HepG2 (cell line): Measurements from ENCODE around the gene PKLR. TPM values are rescaled to one million over a fixed set of nuclear protein-coding genes. Genes with fewer than 3 reads are reported as not detected.

Source experiments
- FOXM1 ChIP-seq: sonication (generic); formaldehyde crosslinking; IDR thresholded peaks from 2 replicates; pipeline ENCODE4 v1.5.0; 2020; ENCODE audit warnings: missing genetic modification reagents
- HHEX ChIP-seq: IDR thresholded peaks from 2 replicates; pipeline ENCODE4 v1.6.1; 2016; ENCODE audit warnings: control low read depth
- HOXA9 ChIP-seq: sonication (generic); formaldehyde crosslinking; IDR thresholded peaks from 2 replicates; pipeline ENCODE4 v1.8.1; 2022; ENCODE audit warnings: missing genetic modification reagents, mild to moderate bottlenecking, moderate library complexity, borderline replicate concordance
- KIAA2018 ChIP-seq: sonication (generic); formaldehyde crosslinking; IDR thresholded peaks from 2 replicates; pipeline ENCODE4 v1.5.0; 2020; ENCODE audit warnings: mild to moderate bottlenecking, missing genetic modification reagents, borderline replicate concordance
- KLF16 ChIP-seq, 2 experiments: sonication (generic) in 1 of 2; formaldehyde crosslinking in 1 of 2; IDR thresholded peaks; 2 replicates each; pipeline versions ENCODE4 v1.6.1 to v1.8.0; 2016 to 2023; ENCODE audit warnings: missing genetic modification reagents in 2 of 2, missing compliant biosample characterization in 1 of 2
- SMAD3 ChIP-seq: sonication (generic); formaldehyde crosslinking; IDR thresholded peaks from 2 replicates; pipeline ENCODE4 v1.4.0; 2020; ENCODE audit warnings: missing genetic modification reagents
- SUZ12 ChIP-seq: fragments of 150-350 bp; IDR thresholded peaks from 2 replicates; pipeline ENCODE4 v1.6.1; 2014; ENCODE audit warnings: low read depth, low read length
- TFAP4 ChIP-seq: sonication (generic); IDR thresholded peaks from 2 replicates; pipeline ENCODE4 v1.6.1; 2016; ENCODE audit warnings: low read depth, borderline replicate concordance
- U2AF2 ChIP-seq: fragments of 200-400 bp; formaldehyde crosslinking; IDR thresholded peaks from 2 replicates; pipeline ENCODE4 v1.6.1; 2017; ENCODE audit warnings: low read depth, mild to moderate bottlenecking, low read length
- ZBTB43 ChIP-seq: sonication (generic); formaldehyde crosslinking; conservative IDR thresholded peaks from 2 replicates; pipeline ENCODE4 v1.4.0; 2020; ENCODE audit warnings: missing genetic modification reagents
- ZFP37 ChIP-seq: sonication (generic); formaldehyde crosslinking; IDR thresholded peaks from 2 replicates; pipeline ENCODE4 v1.4.0; 2020; ENCODE audit warnings: missing genetic modification reagents, borderline replicate concordance
- ZFX ChIP-seq: sonication (generic); formaldehyde crosslinking; IDR thresholded peaks from 2 replicates; pipeline ENCODE4 v1.4.0; 2020; ENCODE audit warnings: mild to moderate bottlenecking, low read depth, missing genetic modification reagents, moderate library complexity
- ZGPAT ChIP-seq: IDR thresholded peaks from 2 replicates; pipeline ENCODE4 v1.6.1; 2016; ENCODE audit warnings: mild to moderate bottlenecking
- ZNF451 ChIP-seq: sonication (generic); formaldehyde crosslinking; IDR thresholded peaks from 2 replicates; pipeline ENCODE4 v1.5.0; 2020; ENCODE audit warnings: mild to moderate bottlenecking, missing genetic modification reagents
- ZNF513 ChIP-seq: sonication (generic); formaldehyde crosslinking; conservative IDR thresholded peaks from 2 replicates; pipeline ENCODE4 v1.5.0; 2020; ENCODE audit warnings: missing genetic modification reagents
- polyA plus RNA-seq, 8 experiments: library from polyadenylated mRNA; depleted of rRNA in 3 of 8; stranded (reverse) in 7 of 8; unstranded in 1 of 8; fragments of >200 nt; fragmentation: Illumina TruSeq in 4 of 8; extraction: Trizol in 4 of 8; gene quantifications; 2 replicates each; pipeline versions ENCODE4 v1.2.1 to v1.2.3, GENCODE V29; 2011 to 2016; ENCODE audit warnings: low read depth in 4 of 8, missing spikeins in 1 of 8, mixed read lengths in 1 of 8; ENCODE audit not compliant: insufficient read depth in 1 of 8
- total RNA-seq, 5 experiments: library from RNA; depleted of rRNA; stranded (reverse); fragments of >200 nt; fragmentation: Illumina TruSeq; extraction: Trizol; gene quantifications; 2 replicates each; pipeline ENCODE4 v1.2.3, GENCODE V29; 2016; ENCODE audit warnings: low read depth in 1 of 5

PKLR gene
- total and polyA plus RNA-seq, 2 of the 13 experiments (the other 11 are each of a cell fraction or from before 2014, with no cell fraction given), result 10.3 to 29.3 TPM

GRCh38 chr1:155277070-155277901, 24.0 kb downstream of the PKLR start, which contains the start of gene HCN3 (continued):
- TF ChIP-seq FOXM1 (CRISPR knock-in tag), result no peak
- no peak for TF ChIP-seq SMAD3
- 0 out of 2 replicates have a peak, but pooled peaks have one; percentile 45 for TF ChIP-seq ZBTB43 (CRISPR knock-in tag)
- TF ChIP-seq ZGPAT (CRISPR knock-in tag), result 0 out of 2 replicates have a peak, but pooled peaks have one; percentile 48
- no peak for TF ChIP-seq U2AF2
- TF ChIP-seq ZFX (CRISPR knock-in tag), result peak; percentile 65
- no peak for TF ChIP-seq HHEX (CRISPR knock-in tag)
- TF ChIP-seq ZFP37, result no peak
- no peak for TF ChIP-seq ZNF451 (CRISPR knock-in tag)
- TF ChIP-seq HOXA9 (CRISPR knock-in tag), result no peak
- TF ChIP-seq ZNF513, result no peak
- no peak for TF ChIP-seq KLF16 (CRISPR knock-in tag; IDR thresholded peaks at IDR 0.05)
- no peak for TF ChIP-seq TFAP4
- no peak for TF ChIP-seq KIAA2018 (CRISPR knock-in tag)
- no peak for TF ChIP-seq SUZ12
